GM18499 (cell line): ENCODE measurements around the gene ABCC12.

Experiments
- ATAC-seq: cut with Tn5 transposase; IDR thresholded peaks from one replicate; pipeline ENCODE4 v1.9.1; 2021; ENCODE audit warnings: moderate number of reproducible peaks; ENCODE audit not compliant: insufficient read depth, unreplicated experiment

Gene ABCC12

GRCh38 chr16:48110000-48110399, 45.8 kb downstream of the ABCC12 start:
- no peak for ATAC-seq

GRCh38 chr16:48109475-48109874, 46.3 kb downstream of the ABCC12 start:
- ATAC-seq: no peak

- no peak for ATAC-seq
Observed at GRCh38 chr16:48106446-48106845, 49.3 kb downstream of the ABCC12 start.
